Germinal center (tissue), 1 donor: ENCODE measurements around the gene NMT1.
"Not testable (repeated sequence)": the region's sequence is repeated elsewhere in the genome, so short reads cannot be mapped to it uniquely, and the experiment has no call there.

Source experiments
- DNase-seq: peaks from one replicate; pipeline ENCODE4 v3.0.0; 2012; ENCODE audit warnings: mixed read lengths, low spot score

Gene NMT1

GRCh38 chr17:45120558-45120957, 59.4 kb downstream of the NMT1 start:
- DNase-seq: no peak

- no peak for DNase-seq
These were observed 59.9 kb downstream of the NMT1 start for GRCh38 chr17:45121055-45121454.

GRCh38 chr17:45123076-45123770, 62.1 kb downstream of the NMT1 start:
- DNase-seq: no peak

GRCh38 chr17:45123930-45124796, 63.0 kb downstream of the NMT1 start:
- DNase-seq: no peak

- DNase-seq: not testable (repeated sequence)
These were observed 63.6 kb downstream of the NMT1 start for GRCh38 chr17:45124797-45125122.

GRCh38 chr17:45125509-45125908, 64.4 kb downstream of the NMT1 start:
- DNase-seq: no peak

GRCh38 chr17:45127207-45127547, 66.1 kb downstream of the NMT1 start:
- DNase-seq: no peak

GRCh38 chr17:45127548-45128300, 66.6 kb downstream of the NMT1 start:
- no peak for DNase-seq

- DNase-seq: no peak
These were observed 67.2 kb downstream of the NMT1 start for GRCh38 chr17:45128331-45128730.

GRCh38 chr17:45128989-45129388, 67.9 kb downstream of the NMT1 start:
- DNase-seq: no peak

- DNase-seq: no peak
These were observed 68.4 kb downstream of the NMT1 start for GRCh38 chr17:45129426-45129939.

- no peak for DNase-seq
These were observed 69.0 kb downstream of the NMT1 start for GRCh38 chr17:45129940-45130680.

- DNase-seq: no peak
These were observed 69.8 kb downstream of the NMT1 start for GRCh38 chr17:45130681-45131615.

GRCh38 chr17:45131616-45132319, 70.7 kb downstream of the NMT1 start:
- DNase-seq: peak; percentile 49

- no peak for DNase-seq
These were observed 71.1 kb downstream of the NMT1 start, which contains the start of gene PLCD3 for GRCh38 chr17:45132320-45132571. PLCD3 (minus strand) TSS chr17:45132515; CDS start chr17:45132410, 105 bp downstream.

- DNase-seq: peak; percentile 93
These were observed 71.7 kb downstream of the NMT1 start for GRCh38 chr17:45132572-45133463.

GRCh38 chr17:45135192-45135977, 74.3 kb downstream of the NMT1 start, which contains the start of gene ACBD4:
ACBD4 (plus strand) TSS chr17:45135687; CDS start chr17:45136145, 458 bp downstream.
- DNase-seq: peak; percentile 96
